Nephron progenitor cell (in vitro differentiated cells): Measurements from ENCODE around the gene DDX54.

ENCODE experiments used
- DNase-seq: peaks from one replicate; pipeline ENCODE4 v3.0.0; 2021
- H3K27ac Mint-ChIP-seq: 2 replicates; pipeline ENCODE4 v1.8.0; 2021; ENCODE audit warnings: mild to moderate bottlenecking, moderate library complexity, mixed read lengths
- H3K27me3 Mint-ChIP-seq: 2 replicates; pipeline ENCODE4 v1.8.0; 2021; ENCODE audit warnings: mild to moderate bottlenecking, low read depth, mixed read lengths; ENCODE audit not compliant: poor library complexity
- H3K36me3 Mint-ChIP-seq: 2 replicates; pipeline ENCODE4 v1.8.0; 2021; ENCODE audit warnings: low read depth, mixed read lengths
- H3K4me1 Mint-ChIP-seq: 2 replicates; pipeline ENCODE4 v1.8.0; 2021; ENCODE audit warnings: mixed read lengths
- H3K4me3 Mint-ChIP-seq: 2 replicates; pipeline ENCODE4 v1.8.0; 2021; ENCODE audit warnings: mild to moderate bottlenecking, moderate library complexity, mixed read lengths
- H3K9me3 Mint-ChIP-seq: 2 replicates; pipeline ENCODE4 v1.8.0; 2021; ENCODE audit warnings: mild to moderate bottlenecking, moderate library complexity, mixed read lengths
- TF ChIP-seq, protein P1 (sequence below): fragments of 200-600 bp; sonication (generic); IDR thresholded peaks from 2 replicates; pipeline ENCODE4 v1.5.0; 2021; ENCODE audit warnings: antibody characterized with exemption

The DDX54 gene, protein sequence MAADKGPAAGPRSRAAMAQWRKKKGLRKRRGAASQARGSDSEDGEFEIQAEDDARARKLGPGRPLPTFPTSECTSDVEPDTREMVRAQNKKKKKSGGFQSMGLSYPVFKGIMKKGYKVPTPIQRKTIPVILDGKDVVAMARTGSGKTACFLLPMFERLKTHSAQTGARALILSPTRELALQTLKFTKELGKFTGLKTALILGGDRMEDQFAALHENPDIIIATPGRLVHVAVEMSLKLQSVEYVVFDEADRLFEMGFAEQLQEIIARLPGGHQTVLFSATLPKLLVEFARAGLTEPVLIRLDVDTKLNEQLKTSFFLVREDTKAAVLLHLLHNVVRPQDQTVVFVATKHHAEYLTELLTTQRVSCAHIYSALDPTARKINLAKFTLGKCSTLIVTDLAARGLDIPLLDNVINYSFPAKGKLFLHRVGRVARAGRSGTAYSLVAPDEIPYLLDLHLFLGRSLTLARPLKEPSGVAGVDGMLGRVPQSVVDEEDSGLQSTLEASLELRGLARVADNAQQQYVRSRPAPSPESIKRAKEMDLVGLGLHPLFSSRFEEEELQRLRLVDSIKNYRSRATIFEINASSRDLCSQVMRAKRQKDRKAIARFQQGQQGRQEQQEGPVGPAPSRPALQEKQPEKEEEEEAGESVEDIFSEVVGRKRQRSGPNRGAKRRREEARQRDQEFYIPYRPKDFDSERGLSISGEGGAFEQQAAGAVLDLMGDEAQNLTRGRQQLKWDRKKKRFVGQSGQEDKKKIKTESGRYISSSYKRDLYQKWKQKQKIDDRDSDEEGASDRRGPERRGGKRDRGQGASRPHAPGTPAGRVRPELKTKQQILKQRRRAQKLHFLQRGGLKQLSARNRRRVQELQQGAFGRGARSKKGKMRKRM

DNA sequence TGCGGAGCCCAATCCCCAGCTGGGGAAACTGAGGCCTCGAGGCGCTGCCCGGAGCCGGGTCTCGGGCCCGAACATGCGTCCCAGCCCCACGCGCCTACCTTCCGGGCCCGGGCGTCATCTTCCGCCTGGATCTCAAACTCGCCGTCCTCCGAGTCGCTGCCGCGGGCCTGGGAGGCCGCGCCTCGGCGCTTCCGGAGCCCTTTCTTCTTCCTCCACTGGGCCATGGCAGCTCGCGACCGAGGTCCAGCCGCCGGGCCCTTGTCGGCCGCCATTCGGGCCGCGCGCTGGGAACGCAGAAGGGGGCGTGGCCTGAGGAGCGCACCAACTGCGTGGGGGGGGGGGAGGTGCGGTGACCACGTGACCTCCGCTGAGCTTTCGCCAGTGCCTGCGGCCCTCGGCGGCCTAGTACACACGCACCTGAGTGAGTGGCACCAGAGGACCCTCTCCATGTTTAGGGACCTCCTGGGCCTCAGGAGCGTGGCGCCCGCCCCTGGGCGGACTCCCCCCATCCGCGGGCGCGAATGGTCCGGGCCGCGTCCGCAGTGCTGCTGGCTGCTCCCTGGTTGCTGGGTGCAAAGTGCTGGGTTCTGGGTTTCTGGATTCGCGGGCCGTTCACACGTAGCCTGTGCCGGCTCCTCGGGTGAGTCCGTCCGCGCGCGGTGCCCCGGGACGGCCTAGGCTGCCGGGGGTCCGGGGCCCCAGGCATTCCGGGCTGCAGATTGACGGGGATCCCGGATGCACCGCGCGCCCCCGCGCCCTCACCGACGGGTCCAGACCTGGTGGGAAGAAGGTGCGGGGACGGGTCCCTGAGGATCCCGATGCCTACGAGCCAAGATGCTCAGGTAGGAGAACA lies at the start of gene DDX54, which contains the start of gene RITA1:
TSS of gene DDX54 (minus strand) at position 299 of the 853 bp plus-strand sequence. CDS start at position 272, 27 bp downstream.
TSS of gene RITA1 (plus strand) at position 542 of the 853 bp plus-strand sequence. CDS start 1,026 bp downstream, outside the sequence.
- Mint-ChIP-seq H3K36me3 (peaks cover 41% of the 10 kb centered on the region), H3K27me3 (no peaks in the 10 kb centered on the region), H3K4me3 (peak within 1 kb of the TSS; percentile 92), H3K27ac (peak within 1 kb of the TSS; percentile 96), H3K4me1 (peaks cover 32% of the 10 kb centered on the region), H3K9me3 (no peaks in the 10 kb centered on the region)
- TF ChIP-seq, protein P1, sequence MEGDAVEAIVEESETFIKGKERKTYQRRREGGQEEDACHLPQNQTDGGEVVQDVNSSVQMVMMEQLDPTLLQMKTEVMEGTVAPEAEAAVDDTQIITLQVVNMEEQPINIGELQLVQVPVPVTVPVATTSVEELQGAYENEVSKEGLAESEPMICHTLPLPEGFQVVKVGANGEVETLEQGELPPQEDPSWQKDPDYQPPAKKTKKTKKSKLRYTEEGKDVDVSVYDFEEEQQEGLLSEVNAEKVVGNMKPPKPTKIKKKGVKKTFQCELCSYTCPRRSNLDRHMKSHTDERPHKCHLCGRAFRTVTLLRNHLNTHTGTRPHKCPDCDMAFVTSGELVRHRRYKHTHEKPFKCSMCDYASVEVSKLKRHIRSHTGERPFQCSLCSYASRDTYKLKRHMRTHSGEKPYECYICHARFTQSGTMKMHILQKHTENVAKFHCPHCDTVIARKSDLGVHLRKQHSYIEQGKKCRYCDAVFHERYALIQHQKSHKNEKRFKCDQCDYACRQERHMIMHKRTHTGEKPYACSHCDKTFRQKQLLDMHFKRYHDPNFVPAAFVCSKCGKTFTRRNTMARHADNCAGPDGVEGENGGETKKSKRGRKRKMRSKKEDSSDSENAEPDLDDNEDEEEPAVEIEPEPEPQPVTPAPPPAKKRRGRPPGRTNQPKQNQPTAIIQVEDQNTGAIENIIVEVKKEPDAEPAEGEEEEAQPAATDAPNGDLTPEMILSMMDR: no peak
- DNase-seq: peak; percentile 90

DNA sequence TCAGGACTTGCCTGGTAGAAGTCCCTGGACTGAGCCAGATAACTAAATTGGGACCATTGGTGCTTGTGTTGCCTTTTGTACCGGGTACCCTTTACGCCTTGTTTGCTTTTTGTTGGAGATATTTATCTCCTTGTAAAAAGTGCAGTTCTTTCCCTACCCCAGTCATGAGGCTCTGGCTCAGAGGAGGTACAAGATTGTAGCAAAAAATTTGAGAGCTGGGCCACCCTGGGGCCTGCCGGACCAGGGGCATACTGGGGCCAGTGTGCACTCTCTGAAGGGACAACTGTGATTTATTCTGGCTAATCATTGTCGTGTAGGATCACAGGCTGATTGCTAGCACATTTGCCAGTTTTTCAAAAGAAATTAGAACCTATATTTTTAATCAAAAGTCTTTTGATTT lies 49.2 kb upstream of the DDX54 start:
- Mint-ChIP-seq H3K36me3 (peaks cover 29% of the 10 kb centered on the region), H3K27ac (no peak overlapping the region), H3K4me1 (peaks cover 58% of the 10 kb centered on the region), H3K27me3 (peaks cover 10% of the 10 kb centered on the region), H3K4me3 (no peak overlapping the region), H3K9me3 (no peaks in the 10 kb centered on the region)
- TF ChIP-seq, protein P1: no peak
- DNase-seq: no peak

DNA sequence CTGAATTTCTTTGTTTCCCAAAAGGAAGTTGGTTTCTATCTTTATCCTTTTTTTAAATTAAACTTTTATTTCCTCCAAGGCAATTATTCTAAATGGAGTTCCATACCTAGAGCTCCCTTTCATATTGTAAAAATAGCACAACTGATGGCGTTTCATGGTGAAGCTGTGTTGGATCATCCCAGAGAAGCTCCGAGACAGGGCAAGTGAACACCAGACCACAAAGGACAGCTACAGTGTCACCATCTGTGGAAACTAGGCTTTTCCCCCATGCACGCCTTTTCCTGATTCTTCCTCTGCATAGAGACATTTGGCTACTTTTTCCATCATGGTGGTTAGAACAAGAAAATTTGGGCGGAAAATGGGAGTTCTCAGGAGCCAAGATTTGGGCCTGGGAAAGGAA lies 48.7 kb upstream of the DDX54 start:
- TF ChIP-seq, protein P1: no peak
- H3K9me3 Mint-ChIP-seq: no peaks in the 10 kb centered on the region
- H3K27me3 Mint-ChIP-seq: peaks cover 10% of the 10 kb centered on the region
- H3K27ac Mint-ChIP-seq: no peak overlapping the region
- no peak overlapping the region for H3K4me3 Mint-ChIP-seq
- DNase-seq: no peak
- H3K36me3 Mint-ChIP-seq: peaks cover 29% of the 10 kb centered on the region
- peaks cover 53% of the 10 kb centered on the region for H3K4me1 Mint-ChIP-seq

DNA sequence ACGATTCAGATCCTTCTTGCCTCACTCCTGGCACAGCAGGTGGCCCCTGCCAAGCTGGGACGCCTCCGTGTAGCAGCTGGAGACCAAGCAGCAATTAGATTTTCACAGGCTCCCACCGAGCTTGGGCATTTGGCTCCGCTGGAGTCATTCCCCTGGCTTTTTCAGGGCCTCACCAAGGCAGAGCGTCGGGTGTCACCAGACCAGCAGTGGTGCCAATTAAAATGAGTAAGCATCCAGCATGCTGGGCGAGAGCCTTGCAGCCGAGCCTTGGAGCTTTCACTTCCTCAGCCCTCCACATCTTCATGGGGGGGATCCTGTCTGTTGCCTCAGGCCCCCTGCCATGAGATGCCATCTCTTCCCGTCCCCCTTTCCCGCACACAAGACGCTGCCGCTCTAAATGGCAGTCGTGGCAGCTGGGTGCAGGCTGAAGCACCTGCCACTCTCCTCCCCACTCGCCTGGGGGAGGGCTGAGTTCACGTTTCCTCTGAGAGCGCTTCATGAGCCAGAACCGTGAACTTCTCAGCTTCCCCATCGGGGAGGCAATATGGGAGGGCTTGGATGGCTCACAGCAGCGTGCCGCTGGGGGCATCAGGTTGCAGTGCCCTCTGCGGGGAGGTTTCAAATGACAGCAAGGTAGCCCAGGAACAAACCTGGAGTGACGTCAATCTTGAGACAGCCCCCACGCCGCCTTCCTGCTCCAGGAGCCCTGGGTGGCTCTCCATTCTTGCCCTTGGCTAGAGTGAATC lies 47.7 kb upstream of the DDX54 start:
- Mint-ChIP-seq H3K4me1 (peaks cover 53% of the 10 kb centered on the region), H3K27ac (no peak overlapping the region)

More for the DNA sequence above, 47.7 kb upstream of the DDX54 start:
- Mint-ChIP-seq H3K27me3 (peaks cover 10% of the 10 kb centered on the region), H3K4me3 (peak overlapping the region; percentile 60), H3K9me3 (no peaks in the 10 kb centered on the region), H3K36me3 (peaks cover 29% of the 10 kb centered on the region)
- TF ChIP-seq, protein P1: no peak
- DNase-seq: peak; percentile 70
